Suprapubic skin (tissue), 4 donors: ENCODE measurements around the gene SPAG16.

Source experiments
- CTCF ChIP-seq, 2 donors: fragments of 200-600 bp in 1 of 2; fragments of 450-650 bp in 1 of 2; sonication (generic) in 1 of 2; IDR thresholded peaks; one replicate each; pipeline ENCODE4 v1.5.1; 2016 to 2019; ENCODE audit warnings: antibody characterized with exemption in 2 of 2, mild to moderate bottlenecking in 1 of 2, moderate library complexity in 1 of 2
- EP300 ChIP-seq: sonication (generic); formaldehyde crosslinking; IDR thresholded peaks from one replicate; pipeline ENCODE4 v1.6.1; 2017; ENCODE audit warnings: antibody characterized with exemption
- POLR2A ChIP-seq, 2 donors: fragments of 450-650 bp; IDR thresholded peaks; one replicate each; pipeline ENCODE4 v1.6.1; 2017; ENCODE audit warnings: antibody characterized with exemption in 2 of 2, mild to moderate bottlenecking in 2 of 2, moderate library complexity in 2 of 2
- POLR2AphosphoS5 ChIP-seq, 3 donors: sonication (generic); formaldehyde crosslinking; IDR thresholded peaks; one replicate each; pipeline ENCODE4 v1.6.1; 2017; ENCODE audit warnings: antibody characterized with exemption in 3 of 3

- TF ChIP-seq CTCF (IDR thresholded peaks at IDR 0.05): no peak
- TF ChIP-seq POLR2A (IDR thresholded peaks at IDR 0.05): no peak
- no peak for TF ChIP-seq POLR2AphosphoS5 (IDR thresholded peaks at IDR 0.05)
- no peak for TF ChIP-seq EP300
Measured at GRCh38 chr2:213627054-213627710, 342.9 kb downstream of the SPAG16 start.
